ENCODE data around the gene SH3PXD2B. TPM values are rescaled to one million over a fixed set of nuclear protein-coding genes. Genes with fewer than 3 reads are reported as not detected.

The SH3PXD2B gene
- total and polyA plus RNA-seq, 10 of the 15 experiments (the other 5 are each of a cell fraction or from before 2014, with no cell fraction given) = 0.05 to 1.6 (median 0.57) TPM

- Histone ChIP-seq H3K79me2 (ENCODE audit: control insufficient read depth, insufficient read depth, low read length) (no peaks in the 10 kb centered on the region), H3K4me3 (no peak overlapping the region), H4K20me1 (ENCODE audit: control insufficient read depth, insufficient read depth) (peaks cover 3% of the 10 kb centered on the region; the same call in 1 of the 2 replicates), H3K9ac (ENCODE audit: control insufficient read depth, insufficient read depth, low read length) (no peak overlapping the region), H3K9me3 (replicated peaks; ENCODE audit: control insufficient read depth, insufficient read depth, low read length) (no peaks in the 10 kb centered on the region; the same call in 2 of the 3 replicates), H3K27me3 (replicated peaks in 1 of 2; ENCODE audit: control insufficient read depth in 2 of 2, insufficient read depth in 2 of 2, low read length in 1 of 2) (peaks cover 1 to 6% of the 10 kb centered on the region in 2 experiments; a peak in 2 of 4 replicates), H3K4me1 (ENCODE audit: control insufficient read depth, insufficient read depth, low read length) (no peaks in the 10 kb centered on the region), H3K36me3 (ENCODE audit: control insufficient read depth in 2 of 2, insufficient read depth in 2 of 2, low read length in 1 of 2) (no peaks in the 10 kb centered on the region), H2AFZ (ENCODE audit: control insufficient read depth, low read depth, low read length) (no peak overlapping the region), H3K27ac (ENCODE audit: control insufficient read depth, insufficient read depth) (no peak overlapping the region), H3K4me2 (ENCODE audit: control insufficient read depth, insufficient read depth) (no peak overlapping the region)
- in situ Hi-C loops (cut with MboI) = no loop called here
- no peak for DNase-seq (ENCODE audit: low read depth, low spot score)
- WGBS (ENCODE audit: insufficient coverage, insufficient replicate concordance, low lambda C conversion rate, missing lambda C conversion rate) = 43% methylated on average over 10 of the region's 10 CpGs
- no peak for TF ChIP-seq LARP7 (IDR thresholded peaks at IDR 0.05)
- TF ChIP-seq MTA3 (IDR thresholded peaks at IDR 0.05; ENCODE audit: borderline replicate concordance, low read length) = no peak
- no peak for TF ChIP-seq FOXM1 (IDR thresholded peaks at IDR 0.05; ENCODE audit: low read depth, low read length)
- no peak for TF ChIP-seq TARDBP (IDR thresholded peaks at IDR 0.05; ENCODE audit: borderline replicate concordance)
- no peak for TF ChIP-seq TCF3 (IDR thresholded peaks at IDR 0.05; ENCODE audit: borderline replicate concordance, insufficient read depth, low read depth, low read length)
- TF ChIP-seq ATF7 (IDR thresholded peaks at IDR 0.05; ENCODE audit: low read depth) = no peak
- TF ChIP-seq SPI1 (IDR thresholded peaks at IDR 0.05; ENCODE audit: borderline replicate concordance, insufficient read depth, low read depth, low read length) = no peak
- TF ChIP-seq PAX8 (IDR thresholded peaks at IDR 0.05) = no peak
- TF ChIP-seq NFYB (IDR thresholded peaks at IDR 0.05; ENCODE audit: insufficient read depth, low read depth, low read length) = no peak
- no peak for TF ChIP-seq SREBF2 (IDR thresholded peaks at IDR 0.05; ENCODE audit: low read length)
- TF ChIP-seq RELB (IDR thresholded peaks at IDR 0.05; ENCODE audit: low read depth) = no peak
- TF ChIP-seq, protein P1, sequence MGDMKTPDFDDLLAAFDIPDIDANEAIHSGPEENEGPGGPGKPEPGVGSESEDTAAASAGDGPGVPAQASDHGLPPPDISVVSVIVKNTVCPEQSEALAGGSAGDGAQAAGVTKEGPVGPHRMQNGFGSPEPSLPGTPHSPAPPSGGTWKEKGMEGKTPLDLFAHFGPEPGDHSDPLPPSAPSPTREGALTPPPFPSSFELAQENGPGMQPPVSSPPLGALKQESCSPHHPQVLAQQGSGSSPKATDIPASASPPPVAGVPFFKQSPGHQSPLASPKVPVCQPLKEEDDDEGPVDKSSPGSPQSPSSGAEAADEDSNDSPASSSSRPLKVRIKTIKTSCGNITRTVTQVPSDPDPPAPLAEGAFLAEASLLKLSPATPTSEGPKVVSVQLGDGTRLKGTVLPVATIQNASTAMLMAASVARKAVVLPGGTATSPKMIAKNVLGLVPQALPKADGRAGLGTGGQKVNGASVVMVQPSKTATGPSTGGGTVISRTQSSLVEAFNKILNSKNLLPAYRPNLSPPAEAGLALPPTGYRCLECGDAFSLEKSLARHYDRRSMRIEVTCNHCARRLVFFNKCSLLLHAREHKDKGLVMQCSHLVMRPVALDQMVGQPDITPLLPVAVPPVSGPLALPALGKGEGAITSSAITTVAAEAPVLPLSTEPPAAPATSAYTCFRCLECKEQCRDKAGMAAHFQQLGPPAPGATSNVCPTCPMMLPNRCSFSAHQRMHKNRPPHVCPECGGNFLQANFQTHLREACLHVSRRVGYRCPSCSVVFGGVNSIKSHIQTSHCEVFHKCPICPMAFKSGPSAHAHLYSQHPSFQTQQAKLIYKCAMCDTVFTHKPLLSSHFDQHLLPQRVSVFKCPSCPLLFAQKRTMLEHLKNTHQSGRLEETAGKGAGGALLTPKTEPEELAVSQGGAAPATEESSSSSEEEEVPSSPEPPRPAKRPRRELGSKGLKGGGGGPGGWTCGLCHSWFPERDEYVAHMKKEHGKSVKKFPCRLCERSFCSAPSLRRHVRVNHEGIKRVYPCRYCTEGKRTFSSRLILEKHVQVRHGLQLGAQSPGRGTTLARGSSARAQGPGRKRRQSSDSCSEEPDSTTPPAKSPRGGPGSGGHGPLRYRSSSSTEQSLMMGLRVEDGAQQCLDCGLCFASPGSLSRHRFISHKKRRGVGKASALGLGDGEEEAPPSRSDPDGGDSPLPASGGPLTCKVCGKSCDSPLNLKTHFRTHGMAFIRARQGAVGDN (IDR thresholded peaks at IDR 0.05) = no peak
- no peak for TF ChIP-seq YBX1 (IDR thresholded peaks at IDR 0.05)
- TF ChIP-seq TCF7 (IDR thresholded peaks at IDR 0.05; ENCODE audit: borderline replicate concordance) = no peak
- no peak for TF ChIP-seq RFX5 (IDR thresholded peaks at IDR 0.05; ENCODE audit: low read depth, low read length)
- no peak for TF ChIP-seq GABPA (IDR thresholded peaks at IDR 0.05; ENCODE audit: low read depth)
- no peak for TF ChIP-seq ESRRA (IDR thresholded peaks at IDR 0.05; ENCODE audit: low read length)
- no peak for TF ChIP-seq CREB1 (IDR thresholded peaks at IDR 0.05; ENCODE audit: low read depth)
- no peak for TF ChIP-seq EZH2 (IDR thresholded peaks at IDR 0.05; ENCODE audit: borderline replicate concordance, control insufficient read depth, low read depth, low read length)
- ChIA-PET POLR2A (no interaction called here), RAD21 (ENCODE audit: unreplicated experiment) (no interaction called here), CTCF (interaction anchor here (0.9 kb wide), 1 partner anchor 9 kb away, joined by 3 read pairs; no protein-coding TSS in a partner anchor), SMC1A (ENCODE audit: uncharacterized antibody, unreplicated experiment) (no interaction called here)
- no TSS peak for BruUV-seq (replicated peaks)
- FAIRE-seq = no peak
- intact Hi-C loops (cut with micrococcal nuclease; ENCODE audit: unreplicated experiment) = no loop called here
- no peak for ATAC-seq
These were observed 1.9 kb upstream of the SH3PXD2B start for GRCh38 chr5:172456076-172456722.

Measured in GM12878 (cell line).